Endothelial cell (in vitro differentiated cells): Measurements from ENCODE around the gene ITLN2. TPM values are rescaled to one million over a fixed set of nuclear protein-coding genes. Genes with fewer than 3 reads are reported as not detected.

Experiments
- DNase-seq: peaks from one replicate; pipeline ENCODE4 v3.0.0; 2021; ENCODE audit warnings: low spot score
- H3K27ac Mint-ChIP-seq: one replicate; pipeline ENCODE4 v1.8.0; 2021; ENCODE audit warnings: mixed read lengths, inconsistent platforms; ENCODE audit not compliant: unreplicated experiment
- H3K27me3 Mint-ChIP-seq: one replicate; pipeline ENCODE4 v1.8.0; 2021; ENCODE audit warnings: mild to moderate bottlenecking, moderate library complexity, mixed read lengths, inconsistent platforms; ENCODE audit not compliant: unreplicated experiment
- H3K36me3 Mint-ChIP-seq: one replicate; pipeline ENCODE4 v1.8.0; 2021; ENCODE audit warnings: mild to moderate bottlenecking, low read depth, mixed read lengths, inconsistent platforms; ENCODE audit not compliant: unreplicated experiment
- H3K4me1 Mint-ChIP-seq: one replicate; pipeline ENCODE4 v1.8.0; 2021; ENCODE audit warnings: mild to moderate bottlenecking, mixed read lengths, inconsistent platforms; ENCODE audit not compliant: unreplicated experiment
- H3K4me3 Mint-ChIP-seq: one replicate; pipeline ENCODE4 v1.8.0; 2021; ENCODE audit warnings: mild to moderate bottlenecking, mixed read lengths, inconsistent platforms; ENCODE audit not compliant: unreplicated experiment
- H3K9me3 Mint-ChIP-seq: one replicate; pipeline ENCODE4 v1.8.0; 2021; ENCODE audit warnings: mixed read lengths, inconsistent platforms; ENCODE audit not compliant: unreplicated experiment
- total RNA-seq: library from RNA; stranded (reverse); fragmentation: NEBNext Ultra II Directional; extraction: Animal tissue kit (Norgen Biotek cat#: 25700); gene quantifications from one replicate; pipeline ENCODE4 v1.2.1, GENCODE V29; 2021; ENCODE audit not compliant: unreplicated experiment
- TF ChIP-seq, protein P1 (sequence below): fragments of 200-600 bp; sonication (generic); IDR thresholded peaks from one replicate; pipeline ENCODE4 v1.5.0; 2021; ENCODE audit warnings: antibody characterized with exemption; ENCODE audit not compliant: unreplicated experiment

The ITLN2 gene
- total RNA-seq, 1 donor from 2014 or later, result 118 TPM

DNA sequence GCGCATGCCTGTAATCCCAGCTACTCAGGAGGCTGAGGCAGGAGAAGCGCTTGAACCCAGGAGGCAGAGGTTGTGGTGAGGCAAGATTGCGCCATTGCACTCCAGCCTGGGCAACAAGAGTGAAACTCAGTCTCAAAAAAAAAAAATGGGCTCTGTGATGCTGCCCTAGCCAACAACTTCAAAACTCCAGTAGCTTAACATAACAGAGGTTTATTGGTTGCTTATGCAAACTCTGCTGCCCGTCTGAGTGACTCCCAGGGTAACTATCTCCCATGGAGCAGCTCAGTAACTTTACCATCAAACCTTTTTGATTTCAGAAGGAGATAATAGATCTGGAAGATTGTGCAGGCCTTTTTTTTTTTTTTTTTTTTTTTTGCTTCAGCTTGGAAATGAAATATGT lies 18.9 kb upstream of the ITLN2 start:
- Mint-ChIP-seq H3K4me3 (no peak overlapping the region), H3K27ac (no peak overlapping the region), H3K27me3 (peaks cover 3% of the 10 kb centered on the region), H3K4me1 (peaks cover 6% of the 10 kb centered on the region), H3K9me3 (no peaks in the 10 kb centered on the region), H3K36me3 (no peaks in the 10 kb centered on the region)
- no peak for DNase-seq
- TF ChIP-seq, protein P1, sequence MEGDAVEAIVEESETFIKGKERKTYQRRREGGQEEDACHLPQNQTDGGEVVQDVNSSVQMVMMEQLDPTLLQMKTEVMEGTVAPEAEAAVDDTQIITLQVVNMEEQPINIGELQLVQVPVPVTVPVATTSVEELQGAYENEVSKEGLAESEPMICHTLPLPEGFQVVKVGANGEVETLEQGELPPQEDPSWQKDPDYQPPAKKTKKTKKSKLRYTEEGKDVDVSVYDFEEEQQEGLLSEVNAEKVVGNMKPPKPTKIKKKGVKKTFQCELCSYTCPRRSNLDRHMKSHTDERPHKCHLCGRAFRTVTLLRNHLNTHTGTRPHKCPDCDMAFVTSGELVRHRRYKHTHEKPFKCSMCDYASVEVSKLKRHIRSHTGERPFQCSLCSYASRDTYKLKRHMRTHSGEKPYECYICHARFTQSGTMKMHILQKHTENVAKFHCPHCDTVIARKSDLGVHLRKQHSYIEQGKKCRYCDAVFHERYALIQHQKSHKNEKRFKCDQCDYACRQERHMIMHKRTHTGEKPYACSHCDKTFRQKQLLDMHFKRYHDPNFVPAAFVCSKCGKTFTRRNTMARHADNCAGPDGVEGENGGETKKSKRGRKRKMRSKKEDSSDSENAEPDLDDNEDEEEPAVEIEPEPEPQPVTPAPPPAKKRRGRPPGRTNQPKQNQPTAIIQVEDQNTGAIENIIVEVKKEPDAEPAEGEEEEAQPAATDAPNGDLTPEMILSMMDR, result no peak

DNA sequence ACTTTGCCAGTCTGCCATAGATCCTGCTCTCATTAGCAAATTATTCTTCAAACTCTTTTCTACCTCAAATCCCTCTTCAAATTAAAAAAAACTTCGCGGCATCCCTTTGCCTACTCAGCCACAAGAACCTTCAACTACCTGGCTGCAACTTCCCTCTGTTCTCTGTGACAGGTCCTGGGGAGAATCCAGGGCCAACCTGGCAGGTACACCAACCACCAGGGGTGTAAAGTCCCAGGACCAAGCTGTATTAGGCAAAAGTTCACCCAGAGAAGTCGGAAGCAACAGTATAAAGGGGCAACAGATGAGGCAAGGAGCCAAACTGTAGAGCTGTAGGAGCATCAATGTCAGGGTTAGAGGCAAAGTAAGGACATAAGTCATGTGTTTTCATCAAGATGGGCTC lies 18.3 kb upstream of the ITLN2 start:
- peaks cover 6% of the 10 kb centered on the region for H3K4me1 Mint-ChIP-seq
- DNase-seq, result no peak
- no peak overlapping the region for H3K4me3 Mint-ChIP-seq
- no peak overlapping the region for H3K27ac Mint-ChIP-seq
- H3K36me3 Mint-ChIP-seq, result no peaks in the 10 kb centered on the region
- TF ChIP-seq, protein P1, result no peak
- H3K27me3 Mint-ChIP-seq, result peaks cover 3% of the 10 kb centered on the region
- H3K9me3 Mint-ChIP-seq, result no peaks in the 10 kb centered on the region

DNA sequence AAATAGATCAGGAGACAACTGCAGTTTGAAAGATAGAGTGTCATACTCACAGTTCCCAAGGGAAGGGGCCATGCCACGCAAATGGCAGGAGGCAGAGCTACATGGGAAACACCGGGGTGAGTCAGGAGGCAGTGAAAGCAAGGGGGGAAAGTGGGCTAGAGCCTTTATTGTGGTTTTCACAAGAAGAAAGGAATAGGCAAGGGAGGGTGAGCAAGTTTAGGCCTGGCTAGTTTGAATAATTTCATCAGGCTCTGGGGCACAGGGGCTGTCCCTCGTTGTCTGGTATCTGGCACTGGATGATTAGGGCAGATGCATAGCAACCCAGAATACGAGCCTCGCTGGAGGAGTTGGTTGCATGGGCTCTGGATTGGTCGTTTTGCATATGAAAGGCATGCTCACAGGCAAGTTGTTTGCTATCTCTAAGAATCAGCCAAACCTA lies 17.0 kb upstream of the ITLN2 start:
- H3K36me3 Mint-ChIP-seq, result no peaks in the 10 kb centered on the region
- no peak for DNase-seq
- peaks cover 6% of the 10 kb centered on the region for H3K4me1 Mint-ChIP-seq
- no peaks in the 10 kb centered on the region for H3K9me3 Mint-ChIP-seq
- H3K4me3 Mint-ChIP-seq, result no peak overlapping the region
- H3K27ac Mint-ChIP-seq, result no peak overlapping the region
- H3K27me3 Mint-ChIP-seq, result peaks cover 3% of the 10 kb centered on the region
- TF ChIP-seq, protein P1, result no peak

DNA sequence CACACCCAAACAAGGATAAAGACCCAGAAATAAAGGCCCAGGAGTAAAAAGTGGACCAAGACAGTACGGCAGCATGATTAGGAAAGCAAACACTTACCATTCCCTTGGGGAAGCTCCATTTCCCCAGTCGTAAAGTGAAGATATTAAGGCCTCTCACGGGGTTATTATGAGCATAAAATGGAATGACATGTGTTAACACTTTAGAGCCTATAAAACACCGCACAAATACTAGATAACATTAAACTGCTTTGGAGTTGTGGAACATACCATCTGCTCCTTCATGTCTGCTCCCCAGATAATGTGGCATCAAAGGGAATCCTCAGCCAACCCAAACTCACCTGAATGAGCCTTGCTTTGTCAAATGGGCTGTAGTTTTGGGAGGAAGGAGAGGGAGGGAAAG lies 8.9 kb upstream of the ITLN2 start:
- no peaks in the 10 kb centered on the region for H3K9me3 Mint-ChIP-seq
- no peaks in the 10 kb centered on the region for H3K36me3 Mint-ChIP-seq
- no peak overlapping the region for H3K27ac Mint-ChIP-seq
- TF ChIP-seq, protein P1, result no peak
- no peak for DNase-seq
- peaks cover 17% of the 10 kb centered on the region for H3K4me1 Mint-ChIP-seq
- H3K27me3 Mint-ChIP-seq, result no peaks in the 10 kb centered on the region
- H3K4me3 Mint-ChIP-seq, result no peak overlapping the region

DNA sequence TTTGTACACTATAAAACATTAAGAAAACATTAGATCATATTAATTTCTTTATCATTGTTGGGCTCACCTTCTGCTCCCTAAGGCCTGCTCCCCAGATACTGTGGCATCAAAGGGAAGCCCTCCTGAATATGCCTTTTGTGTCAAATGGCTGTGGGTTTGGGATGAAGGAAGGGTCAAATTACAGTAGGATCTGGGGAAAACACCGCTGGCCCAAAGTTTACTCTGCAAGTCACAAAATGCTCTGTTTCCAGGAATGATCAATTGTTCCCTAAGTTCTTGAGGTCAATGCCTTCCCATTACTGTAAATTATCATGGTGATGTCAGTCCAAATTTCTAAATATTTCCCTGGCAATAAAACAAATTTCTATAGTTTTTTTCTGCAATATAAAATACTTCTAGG lies 6.8 kb upstream of the ITLN2 start:
- TF ChIP-seq, protein P1, result no peak
- H3K36me3 Mint-ChIP-seq, result no peaks in the 10 kb centered on the region
- peaks cover 1% of the 10 kb centered on the region for H3K27me3 Mint-ChIP-seq
- H3K9me3 Mint-ChIP-seq, result no peaks in the 10 kb centered on the region
- H3K4me3 Mint-ChIP-seq, result no peak overlapping the region
- no peak for DNase-seq
- peak overlapping the region; percentile 54 for H3K27ac Mint-ChIP-seq
- H3K4me1 Mint-ChIP-seq, result peaks cover 31% of the 10 kb centered on the region
